ENCODE results near the gene MAP2K2. TPM values are rescaled to one million over a fixed set of nuclear protein-coding genes. Genes with fewer than 3 reads are reported as not detected.

Gene MAP2K2
- total RNA-seq, 3 donors from 2014 or later = 50.8 to 72.8 (median 64.5) TPM

DNA sequence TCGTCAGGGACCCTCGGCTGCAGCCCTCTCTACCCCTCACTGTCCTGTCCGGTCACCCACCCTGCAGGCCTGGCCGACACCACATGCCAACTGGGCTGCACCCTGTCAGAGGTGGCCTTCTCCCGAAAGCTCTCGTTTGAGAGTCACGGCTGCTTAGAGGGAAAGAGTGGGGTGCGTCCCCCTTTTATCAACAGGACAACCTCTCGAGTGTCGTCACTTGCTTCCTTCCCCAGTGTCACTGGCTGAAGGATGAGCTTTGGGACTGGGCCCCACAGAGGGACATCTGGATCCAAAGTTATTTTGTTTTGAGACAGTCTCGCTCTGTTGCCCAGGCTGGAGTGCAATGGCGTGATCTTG lies 28.5 kb downstream of the MAP2K2 start:
- no peak overlapping the region for H3K27ac ChIP-seq
- no peaks in the 10 kb centered on the region for H3K36me3 ChIP-seq
- intact Hi-C loops (cut with DNase I; ENCODE audit: low total_unique reads) = no loop called here
- H3K27me3 ChIP-seq = no peaks in the 10 kb centered on the region
- no peaks in the 10 kb centered on the region for H3K4me1 ChIP-seq
- no peak overlapping the region for H3K4me3 ChIP-seq
- TF ChIP-seq, protein P1, sequence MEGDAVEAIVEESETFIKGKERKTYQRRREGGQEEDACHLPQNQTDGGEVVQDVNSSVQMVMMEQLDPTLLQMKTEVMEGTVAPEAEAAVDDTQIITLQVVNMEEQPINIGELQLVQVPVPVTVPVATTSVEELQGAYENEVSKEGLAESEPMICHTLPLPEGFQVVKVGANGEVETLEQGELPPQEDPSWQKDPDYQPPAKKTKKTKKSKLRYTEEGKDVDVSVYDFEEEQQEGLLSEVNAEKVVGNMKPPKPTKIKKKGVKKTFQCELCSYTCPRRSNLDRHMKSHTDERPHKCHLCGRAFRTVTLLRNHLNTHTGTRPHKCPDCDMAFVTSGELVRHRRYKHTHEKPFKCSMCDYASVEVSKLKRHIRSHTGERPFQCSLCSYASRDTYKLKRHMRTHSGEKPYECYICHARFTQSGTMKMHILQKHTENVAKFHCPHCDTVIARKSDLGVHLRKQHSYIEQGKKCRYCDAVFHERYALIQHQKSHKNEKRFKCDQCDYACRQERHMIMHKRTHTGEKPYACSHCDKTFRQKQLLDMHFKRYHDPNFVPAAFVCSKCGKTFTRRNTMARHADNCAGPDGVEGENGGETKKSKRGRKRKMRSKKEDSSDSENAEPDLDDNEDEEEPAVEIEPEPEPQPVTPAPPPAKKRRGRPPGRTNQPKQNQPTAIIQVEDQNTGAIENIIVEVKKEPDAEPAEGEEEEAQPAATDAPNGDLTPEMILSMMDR (IDR thresholded peaks at IDR 0.05) = no peak
- no peak for TF ChIP-seq POLR2AphosphoS5 (IDR thresholded peaks at IDR 0.05)
- no peak for TF ChIP-seq POLR2A (IDR thresholded peaks at IDR 0.05)
- no peak for DNase-seq (ENCODE audit: low spot score in 2 of 2)
- H3K9me3 ChIP-seq = no peaks in the 10 kb centered on the region

DNA sequence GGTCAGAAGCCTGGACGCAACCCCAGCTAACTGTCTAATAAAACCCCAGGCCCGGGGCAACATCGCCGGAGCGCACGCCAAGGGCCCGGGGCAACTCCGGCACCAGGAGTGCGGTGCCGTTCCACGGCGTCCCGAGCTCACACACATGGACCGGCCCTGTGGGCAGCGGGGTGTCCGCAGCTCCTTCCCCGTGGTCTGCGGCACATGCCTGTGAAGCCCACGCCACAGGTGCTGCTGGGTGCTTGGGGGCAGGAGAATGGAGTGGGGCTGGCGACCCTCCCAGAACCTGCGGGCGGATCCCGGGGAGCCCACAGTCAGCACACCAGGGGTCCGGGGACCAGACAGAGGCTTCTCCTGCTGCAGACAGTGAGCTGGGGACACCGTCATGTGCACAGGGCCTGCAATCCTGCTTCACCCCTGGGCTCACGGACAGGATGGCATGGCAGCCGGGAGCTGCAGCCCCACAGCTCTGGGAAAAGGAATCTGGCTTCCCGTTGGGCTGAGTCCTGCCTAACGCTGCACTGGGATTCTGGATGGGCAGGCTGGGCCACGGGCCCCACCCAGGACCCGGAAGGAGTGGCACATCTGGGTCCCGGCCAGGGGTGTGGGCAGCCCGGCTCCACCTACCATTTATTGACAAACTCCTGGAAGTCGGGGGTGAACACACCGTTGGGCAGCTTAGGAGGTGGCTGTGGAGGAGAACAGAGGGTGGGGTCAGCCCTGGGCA lies 29.0 kb downstream of the MAP2K2 start:
- no peaks in the 10 kb centered on the region for H3K36me3 ChIP-seq
- no peak overlapping the region for H3K4me3 ChIP-seq
- no peak for DNase-seq (ENCODE audit: low spot score in 2 of 2)
- H3K9me3 ChIP-seq = no peaks in the 10 kb centered on the region
- H3K4me1 ChIP-seq = no peaks in the 10 kb centered on the region
- intact Hi-C loops (cut with DNase I; ENCODE audit: low total_unique reads) = no loop called here
- no peak overlapping the region for H3K27ac ChIP-seq
- TF ChIP-seq POLR2A (IDR thresholded peaks at IDR 0.05) (no peak), POLR2AphosphoS5 (IDR thresholded peaks at IDR 0.05) (no peak)
- TF ChIP-seq, protein P1 (IDR thresholded peaks at IDR 0.05) = no peak
- H3K27me3 ChIP-seq = no peaks in the 10 kb centered on the region

DNA sequence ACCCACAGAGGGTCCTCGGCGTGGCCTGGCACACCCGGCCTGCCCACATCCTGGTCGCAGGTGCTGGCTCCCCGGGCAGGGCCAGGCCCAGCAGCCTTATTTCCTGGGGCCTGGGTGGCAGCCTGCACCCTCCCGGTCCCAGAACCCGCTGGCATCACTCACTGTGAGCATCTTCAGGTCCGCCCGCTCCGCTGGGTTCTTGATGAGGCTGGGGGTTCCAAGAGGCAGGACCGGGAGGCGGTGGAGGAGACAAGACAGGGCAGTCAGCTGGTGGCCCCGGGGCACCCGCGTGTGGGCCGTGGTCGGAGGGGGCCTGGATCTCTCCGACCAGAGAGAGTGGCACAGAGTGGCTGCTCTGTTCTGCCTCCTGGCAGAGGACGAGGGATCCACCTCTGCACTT lies 29.6 kb downstream of the MAP2K2 start:
- DNase-seq (ENCODE audit: low spot score in 2 of 2) = no peak
- H3K9me3 ChIP-seq = no peaks in the 10 kb centered on the region
- TF ChIP-seq POLR2A (IDR thresholded peaks at IDR 0.05) (no peak), POLR2AphosphoS5 (IDR thresholded peaks at IDR 0.05) (no peak)
- TF ChIP-seq, protein P1 (IDR thresholded peaks at IDR 0.05) = no peak
- no peak overlapping the region for H3K27ac ChIP-seq
- no peaks in the 10 kb centered on the region for H3K36me3 ChIP-seq
- intact Hi-C loops (cut with DNase I; ENCODE audit: low total_unique reads) = no loop called here
- no peaks in the 10 kb centered on the region for H3K4me1 ChIP-seq
- H3K4me3 ChIP-seq = no peak overlapping the region
- H3K27me3 ChIP-seq = no peaks in the 10 kb centered on the region

DNA sequence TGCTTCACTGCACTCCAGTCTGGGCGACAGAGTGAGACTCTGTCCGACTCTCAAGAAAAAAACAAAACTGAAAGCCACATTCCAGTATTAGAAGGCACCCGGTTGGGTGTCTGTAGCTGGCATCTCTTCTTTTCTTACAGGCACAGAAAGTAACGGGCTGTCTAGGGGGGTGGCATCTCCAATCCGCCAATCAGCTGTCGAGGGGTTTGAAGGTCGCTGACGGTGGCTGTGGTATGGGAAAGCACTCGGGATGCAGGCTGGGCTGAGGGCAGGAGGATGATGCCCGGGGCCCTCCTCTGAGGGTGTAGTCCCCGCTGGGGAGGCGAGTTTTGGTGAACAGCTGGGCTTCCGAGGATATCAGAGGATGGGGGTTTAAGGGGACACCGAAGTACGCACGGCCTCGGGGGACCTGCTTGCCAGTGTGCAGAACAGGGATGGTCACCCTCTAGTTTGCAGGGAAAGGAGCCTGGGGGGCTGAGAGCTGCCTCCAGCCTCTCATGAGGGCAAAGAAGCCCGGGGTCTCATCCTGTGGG lies 30.2 kb downstream of the MAP2K2 start:
- Histone ChIP-seq H3K9me3 (no peaks in the 10 kb centered on the region), H3K36me3 (no peaks in the 10 kb centered on the region), H3K4me1 (no peaks in the 10 kb centered on the region), H3K27me3 (no peaks in the 10 kb centered on the region), H3K27ac (no peak overlapping the region), H3K4me3 (no peak overlapping the region)
- TF ChIP-seq POLR2AphosphoS5 (IDR thresholded peaks at IDR 0.05) = no peak
- no peak for TF ChIP-seq POLR2A (IDR thresholded peaks at IDR 0.05)
- TF ChIP-seq, protein P1 (IDR thresholded peaks at IDR 0.05) = no peak
- no peak for DNase-seq (ENCODE audit: low spot score in 2 of 2)
- intact Hi-C loops (cut with DNase I; ENCODE audit: low total_unique reads) = no loop called here

DNA sequence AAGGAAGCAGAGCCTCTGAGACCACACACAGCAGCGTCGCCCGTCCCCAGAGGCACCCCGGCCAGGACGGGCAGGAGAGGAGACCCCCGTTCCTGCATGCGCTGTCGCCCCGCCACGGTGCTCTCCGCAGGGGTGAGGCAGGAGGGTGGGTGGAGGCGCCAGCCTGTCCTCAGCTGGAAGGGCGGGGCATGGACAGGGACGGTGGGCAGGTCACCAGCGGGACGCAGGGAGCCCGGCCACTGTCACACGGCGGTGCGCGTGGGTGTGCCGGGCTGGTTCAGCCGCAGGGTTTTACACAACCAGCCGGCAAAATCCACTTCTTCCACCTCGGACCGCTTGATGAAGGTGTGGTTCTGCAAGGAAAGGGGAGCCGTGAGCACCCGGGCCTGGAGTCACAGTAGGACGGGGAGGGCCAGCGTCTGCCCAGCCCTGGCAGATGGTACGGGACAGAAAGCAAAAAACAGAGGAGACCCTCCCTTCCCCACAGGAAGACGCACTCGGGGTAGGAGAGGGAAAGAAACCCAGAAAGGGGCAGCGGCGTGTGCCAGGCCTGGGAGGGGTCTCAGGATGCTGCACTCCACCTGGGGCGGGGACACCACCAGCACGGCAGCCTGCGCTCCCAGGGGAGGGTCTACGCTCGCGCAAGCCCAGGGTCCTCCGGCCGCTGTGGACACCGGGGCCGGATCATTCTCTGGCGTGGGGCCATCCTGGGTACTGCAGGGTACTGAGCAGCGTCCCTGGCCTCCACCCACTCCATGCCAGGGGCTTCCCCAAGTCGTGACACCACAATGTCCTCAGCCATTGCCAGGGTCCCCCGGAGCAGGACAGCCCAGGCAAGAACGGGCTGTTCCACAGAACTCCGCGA lies 33.3 kb downstream of the MAP2K2 start:
- DNase-seq (ENCODE audit: low spot score in 2 of 2) = no peak
- H3K4me3 ChIP-seq = peak overlapping the region in 1 of 3 donors; percentile 17
- H3K9me3 ChIP-seq = no peaks in the 10 kb centered on the region
- TF ChIP-seq POLR2A (IDR thresholded peaks at IDR 0.05) (no peak), POLR2AphosphoS5 (IDR thresholded peaks at IDR 0.05) (no peak)
- TF ChIP-seq, protein P1 (IDR thresholded peaks at IDR 0.05) = no peak
- no peak overlapping the region for H3K27ac ChIP-seq
- H3K27me3 ChIP-seq = no peaks in the 10 kb centered on the region
- H3K36me3 ChIP-seq = no peaks in the 10 kb centered on the region
- H3K4me1 ChIP-seq = no peaks in the 10 kb centered on the region
- intact Hi-C loops (cut with DNase I; ENCODE audit: low total_unique reads) = no loop called here
